HL-60/S4 treated with phorbol 12-myristate 13-acetate at 8.2 ng/mL for 4 days and 3 days (cell line): ENCODE data around the gene KMT2A.
"Not testable (repeated sequence)": the region's sequence is repeated elsewhere in the genome, so short reads cannot be mapped to it uniquely, and the experiment has no call there.

Experiments used
- in situ Hi-C: fragments of 300-500 bp; cut with MboI; formaldehyde crosslinking; loops from 2 replicates; pipeline ENCODE4 v1.15.0; 2022; ENCODE audit warnings: low sequenced_read_pairs

The KMT2A gene

DNA sequence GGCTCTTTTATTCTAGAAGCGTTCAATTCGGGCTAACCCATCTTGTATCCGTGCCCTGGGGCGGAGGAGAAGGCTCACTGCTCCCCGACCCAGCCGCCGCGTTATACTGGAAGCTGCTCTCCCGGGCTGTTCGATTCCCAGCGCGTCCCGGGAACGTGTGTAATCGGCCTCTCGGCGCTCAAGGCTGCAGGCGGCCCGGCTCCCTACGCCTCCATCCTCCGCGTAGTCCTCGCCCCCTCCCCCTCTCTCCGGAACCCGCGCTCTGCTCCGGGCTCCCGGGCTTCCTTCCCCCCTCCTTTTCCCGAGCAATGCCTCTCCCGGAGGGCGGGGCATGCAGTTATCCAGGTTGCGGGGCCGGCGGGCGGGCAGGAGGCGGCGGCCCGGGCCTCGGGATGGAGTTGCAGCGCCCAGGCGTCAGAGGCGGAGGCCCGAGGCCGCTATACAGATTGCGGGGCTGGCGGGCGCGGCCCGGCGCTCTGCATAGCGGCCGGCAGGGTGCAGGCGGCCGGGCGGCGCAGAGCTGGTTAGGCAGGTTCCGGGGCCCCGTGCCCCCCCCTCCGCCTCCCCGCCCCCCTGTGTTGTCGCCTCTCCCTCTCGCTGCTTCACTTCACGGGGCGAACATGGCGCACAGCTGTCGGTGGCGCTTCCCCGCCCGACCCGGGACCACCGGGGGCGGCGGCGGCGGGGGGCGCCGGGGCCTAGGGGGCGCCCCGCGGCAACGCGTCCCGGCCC is at the start of gene KMT2A:
TSS of gene KMT2A (plus strand) at position 600 of the 732 bp plus-strand sequence. CDS start at position 621, 21 bp downstream.
- in situ Hi-C loops: no loop called here

DNA sequence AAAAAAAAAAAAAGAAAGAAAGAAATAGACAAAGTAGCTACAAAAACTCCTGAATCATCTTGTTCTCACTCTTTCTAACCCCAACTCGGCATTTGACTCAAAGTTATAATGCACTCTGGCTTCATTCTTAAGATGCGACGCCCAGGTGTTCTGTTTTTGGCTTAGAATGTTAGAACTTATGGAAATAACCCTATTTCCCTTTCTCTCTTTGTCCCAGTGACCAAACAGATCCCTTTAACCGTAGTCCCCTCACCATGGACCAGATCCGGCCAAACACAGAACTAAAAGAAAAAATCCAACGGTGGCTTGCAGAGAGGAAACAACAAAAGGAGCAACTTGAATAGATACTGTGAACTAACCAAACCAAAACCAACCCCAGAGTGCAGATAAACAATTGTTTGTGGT is 40.2 kb upstream of the KMT2A start:
- in situ Hi-C loops: loop anchor here (10.0 kb wide), 1 partner anchor 99 kb away; no protein-coding TSS in a partner anchor

DNA sequence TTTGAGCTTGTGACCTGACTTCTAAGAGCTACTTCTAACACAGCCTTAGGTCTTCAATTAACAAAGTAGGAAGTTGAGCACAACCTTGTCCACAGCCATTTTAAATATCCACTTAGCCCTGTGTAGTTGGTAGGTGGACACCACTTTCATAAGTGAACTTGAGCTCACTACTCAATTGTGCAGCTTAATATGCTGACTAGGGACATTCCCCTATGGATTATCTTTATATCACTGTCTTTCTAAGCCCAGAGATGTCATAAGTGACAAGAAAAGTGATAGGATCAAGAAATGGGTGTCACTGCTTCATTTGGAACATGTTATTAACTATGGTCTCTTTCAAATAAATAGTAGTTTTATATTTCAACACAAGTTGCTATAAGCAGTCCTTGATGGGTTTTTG is 38.8 kb upstream of the KMT2A start:
- in situ Hi-C loops: loop anchor here (10.0 kb wide), 1 partner anchor 97 kb away; no protein-coding TSS in a partner anchor

DNA sequence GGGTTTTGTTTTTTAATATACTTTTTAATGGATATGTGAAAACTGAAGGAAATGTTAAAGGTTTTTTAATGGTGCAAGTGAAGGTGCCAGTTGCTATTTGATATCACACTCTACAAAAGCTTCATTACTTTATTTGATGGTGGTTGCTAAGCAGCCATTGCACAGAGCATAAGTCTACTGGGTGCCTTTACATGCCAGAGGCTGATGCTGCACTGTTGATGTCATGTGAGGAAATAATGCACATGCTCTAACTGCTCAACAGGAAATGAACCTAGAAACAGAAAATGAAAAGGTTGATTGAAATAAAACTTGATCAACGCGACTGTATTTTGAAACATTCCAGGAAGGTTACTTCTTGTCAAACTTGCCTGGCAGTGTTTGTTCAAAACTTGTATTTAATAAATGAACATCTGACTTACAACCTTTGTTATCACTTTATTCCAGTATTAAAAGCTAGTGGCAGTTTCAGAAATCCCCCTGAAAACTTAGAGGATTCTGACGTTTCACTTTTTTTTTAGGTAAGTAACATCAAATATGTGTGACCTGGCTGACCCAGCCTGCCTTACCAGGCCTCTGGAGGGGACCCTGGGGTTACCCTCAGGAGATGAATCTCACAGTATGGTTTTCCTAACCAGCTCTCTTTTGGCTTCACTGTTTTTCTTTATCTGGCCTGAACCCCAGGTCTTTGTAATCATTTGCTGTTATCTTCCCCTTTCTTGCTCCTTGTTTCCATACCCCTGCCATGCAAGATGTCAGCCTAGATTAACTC is 37.3 kb upstream of the KMT2A start:
- in situ Hi-C loops: loop anchor here (10.0 kb wide), 1 partner anchor 96 kb away; no protein-coding TSS in a partner anchor

DNA sequence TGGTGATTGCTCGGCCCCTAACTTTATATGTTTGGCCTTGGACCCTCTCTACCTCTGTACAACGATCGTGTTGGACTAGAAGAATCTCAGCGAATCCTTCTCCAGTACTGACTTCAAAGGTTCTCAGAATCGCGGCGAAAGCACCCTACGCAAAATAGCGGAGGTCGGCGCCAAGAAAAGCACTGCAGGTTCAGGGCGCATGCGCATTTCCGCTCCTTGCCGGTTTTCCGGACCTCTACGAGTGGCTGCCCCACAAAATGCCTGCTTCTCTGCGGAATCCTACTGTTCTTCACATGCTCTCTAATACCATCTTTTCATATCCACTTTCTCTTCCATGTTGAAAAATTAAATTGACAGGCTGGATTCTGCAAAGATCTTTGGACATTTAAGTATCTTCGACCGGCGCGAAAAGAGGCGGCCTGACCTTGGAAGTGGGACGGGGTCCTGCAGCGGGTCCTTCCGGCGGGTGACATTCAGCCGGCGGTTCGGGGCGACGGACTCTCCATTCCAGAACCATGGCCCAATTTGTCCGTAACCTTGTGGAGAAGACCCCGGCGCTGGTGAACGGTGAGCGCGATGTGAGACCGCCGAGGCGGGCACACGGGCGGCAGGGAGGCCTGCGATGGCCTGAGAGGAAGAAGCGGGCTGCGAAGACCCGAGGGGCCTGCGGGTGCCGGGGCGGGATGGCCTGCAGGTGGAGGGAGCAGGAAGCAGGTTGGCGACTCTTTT is 35.0 kb upstream of the KMT2A start, which contains the start of gene ATP5MG:
TSS of gene ATP5MG (plus strand) at position 456 of the 729 bp plus-strand sequence. CDS start at position 516, 60 bp downstream.
- in situ Hi-C loops: no loop called here

DNA sequence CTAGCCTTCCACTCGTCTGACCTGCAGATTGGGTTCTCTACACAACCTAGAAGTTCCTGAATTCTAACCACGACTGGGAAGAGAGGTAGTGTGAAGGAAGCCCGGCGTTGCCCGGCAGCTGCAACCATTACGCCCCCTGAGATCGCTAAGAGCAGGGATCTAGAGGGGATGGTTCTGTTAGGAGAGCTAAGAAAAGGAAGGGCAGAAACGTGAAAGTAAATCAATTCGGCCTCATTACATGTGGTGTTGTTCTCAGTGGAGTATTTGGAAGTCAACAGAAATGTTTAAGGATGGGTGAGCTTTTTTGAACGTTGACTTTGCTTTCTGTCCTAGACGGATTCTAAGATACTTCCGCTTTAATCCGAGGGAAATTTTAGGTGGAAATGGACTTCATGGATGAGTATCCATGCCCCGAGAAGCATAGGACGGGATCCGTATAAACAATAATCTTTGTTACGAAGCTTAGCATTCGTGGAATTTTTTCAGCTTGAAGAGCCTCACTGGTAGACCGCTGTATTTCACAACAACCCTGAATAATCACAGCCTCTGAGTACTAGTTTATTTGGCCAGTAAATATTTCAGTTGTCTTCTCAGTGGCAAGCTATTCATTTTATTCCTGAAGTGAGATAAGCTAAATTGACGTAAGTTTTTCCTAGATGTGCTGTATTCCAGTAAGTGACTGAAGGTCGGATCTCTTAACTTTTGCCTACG is 34.3 kb upstream of the KMT2A start:
- in situ Hi-C loops: no loop called here

DNA sequence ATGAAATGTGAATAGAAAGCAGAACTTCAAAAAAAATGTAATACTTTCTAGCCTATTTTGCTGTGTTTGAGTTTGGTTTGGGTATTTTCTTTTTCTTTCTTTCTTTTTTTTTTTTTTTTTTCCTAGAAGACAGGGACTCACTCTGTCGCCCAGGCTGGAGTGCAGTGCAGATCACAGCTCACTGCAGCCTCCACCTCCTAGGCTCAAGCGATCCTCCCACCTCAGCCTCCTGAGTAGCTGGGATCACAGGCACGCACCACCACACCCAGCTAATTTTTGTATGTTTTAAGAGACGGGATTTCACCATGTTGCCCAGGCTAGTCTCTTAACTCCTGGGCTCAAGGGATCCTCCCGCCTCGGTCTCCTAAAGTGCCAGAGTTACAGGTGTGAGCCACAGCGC is 33.7 kb upstream of the KMT2A start:
- in situ Hi-C loops: not testable (repeated sequence)

DNA sequence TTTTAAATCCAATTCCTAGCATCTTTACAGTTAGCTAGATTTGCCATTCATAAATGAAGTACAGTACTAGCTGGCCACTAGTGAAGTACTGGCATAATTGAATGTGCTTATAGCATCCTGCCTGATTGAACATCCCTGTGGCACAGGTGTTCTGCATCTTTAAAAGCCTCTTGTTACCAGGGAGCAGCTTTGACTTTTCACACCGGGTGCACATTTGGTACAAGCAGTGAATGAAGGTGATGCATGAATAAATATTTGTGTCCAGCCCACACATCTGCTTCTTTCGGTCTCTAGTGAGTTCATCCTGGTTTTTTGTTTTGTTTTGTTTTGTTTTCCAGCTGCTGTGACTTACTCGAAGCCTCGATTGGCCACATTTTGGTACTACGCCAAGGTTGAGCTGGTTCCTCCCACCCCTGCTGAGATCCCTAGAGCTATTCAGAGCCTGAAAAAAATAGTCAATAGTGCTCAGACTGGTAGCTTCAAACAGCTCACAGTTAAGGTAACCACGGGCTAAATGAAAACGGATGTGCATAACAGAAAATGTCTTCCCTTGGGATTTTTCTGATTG is 29.6 kb upstream of the KMT2A start:
- in situ Hi-C loops: no loop called here

DNA sequence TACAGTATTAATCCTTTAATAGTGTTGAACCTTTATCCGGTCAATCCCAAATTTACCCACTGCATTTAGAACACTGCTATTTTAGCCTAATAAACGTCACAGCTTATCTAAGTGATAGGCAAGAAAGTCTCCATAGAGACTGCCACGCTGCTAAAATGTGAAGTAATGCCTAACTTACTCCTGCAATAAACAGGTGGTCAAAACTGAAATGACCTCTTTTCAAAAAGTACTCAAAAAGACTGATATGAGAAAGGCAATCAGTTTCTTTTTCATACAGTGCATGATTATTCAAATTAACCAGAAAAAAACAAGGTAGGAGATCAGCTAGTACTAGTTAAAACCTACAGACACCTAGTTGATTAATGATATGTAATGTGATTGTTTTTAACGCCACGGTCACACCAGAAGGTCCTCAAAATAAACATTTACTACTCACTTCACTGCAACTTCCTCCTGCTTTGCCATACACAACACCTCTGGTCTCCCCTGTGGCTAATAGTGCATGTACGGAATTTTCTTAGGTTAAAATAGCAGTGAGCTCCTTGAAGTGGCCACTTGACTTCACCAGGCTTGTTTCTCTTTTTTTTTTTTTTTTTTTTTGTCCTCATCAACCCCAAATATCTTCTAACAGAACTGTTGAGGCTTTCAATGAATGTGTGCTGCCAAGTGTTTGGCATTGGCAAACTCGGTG is 26.1 kb upstream of the KMT2A start:
- in situ Hi-C loops: no loop called here

DNA sequence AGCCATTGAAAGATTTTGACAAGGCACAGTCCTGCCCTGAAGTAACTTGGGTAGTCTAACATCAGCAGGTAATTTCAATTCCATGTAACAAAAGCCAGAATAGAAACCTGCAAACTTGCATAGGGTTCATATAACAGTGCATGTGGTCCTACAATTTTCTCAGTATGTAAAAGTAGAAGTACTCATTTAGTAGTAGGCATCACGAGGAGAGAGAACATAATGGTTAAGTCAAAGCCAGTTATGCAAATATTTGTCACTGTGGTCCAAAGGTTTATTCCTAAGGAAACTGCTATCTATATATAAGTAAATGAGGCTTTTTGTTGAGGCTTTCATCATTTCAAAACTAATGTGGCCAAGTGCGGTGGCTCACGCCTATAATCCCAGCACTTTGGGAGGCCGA is 24.8 kb upstream of the KMT2A start:
- in situ Hi-C loops: no loop called here

DNA sequence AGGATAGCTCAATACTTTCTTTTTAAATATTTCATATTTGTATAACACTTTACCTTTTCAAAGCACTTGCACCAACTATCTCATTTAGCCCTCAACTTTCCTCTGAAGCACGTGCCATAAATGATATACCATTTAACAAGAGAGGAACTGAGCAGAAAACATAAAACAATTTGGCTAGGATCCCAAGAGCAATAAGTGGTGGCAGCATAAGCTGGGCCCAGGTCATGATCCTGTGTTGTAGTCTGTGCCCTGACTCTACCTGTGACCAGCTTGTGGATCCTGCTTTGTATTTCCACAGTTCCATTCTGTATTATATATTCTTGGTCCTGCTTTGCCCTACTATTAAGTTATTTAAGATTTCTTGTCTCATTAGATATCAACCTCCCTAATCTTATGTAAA is 23.4 kb upstream of the KMT2A start:
- in situ Hi-C loops: no loop called here

DNA sequence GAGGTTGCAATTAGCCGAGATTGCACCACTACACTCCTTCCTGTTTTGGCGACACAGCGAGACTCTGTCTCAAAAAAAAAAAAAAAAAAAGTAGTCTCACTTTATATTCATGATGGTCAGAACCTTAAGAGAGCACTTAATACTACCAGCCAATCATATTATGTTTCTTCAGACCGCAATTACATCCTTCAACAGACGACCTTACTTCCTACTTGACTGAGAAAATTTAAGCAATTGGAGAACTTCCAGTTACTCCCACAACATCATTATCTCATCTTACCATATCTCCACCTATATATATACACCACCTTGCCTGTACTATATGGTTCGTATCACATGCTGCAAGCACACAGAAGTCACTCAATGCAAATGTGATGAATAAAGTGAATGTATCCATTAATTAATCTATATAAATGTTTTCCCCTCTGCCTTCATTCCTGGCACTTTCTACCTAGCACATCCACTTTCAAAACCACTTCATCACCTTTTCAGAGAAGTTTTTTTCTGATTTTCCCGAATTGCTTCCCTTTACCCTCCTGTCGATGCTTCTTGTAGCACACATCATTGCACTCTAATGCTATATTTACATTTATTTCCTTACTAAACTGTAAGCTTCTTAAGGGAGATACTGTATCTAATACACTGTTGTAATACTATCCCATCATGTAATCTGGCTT is 21.1 kb upstream of the KMT2A start:
- in situ Hi-C loops: no loop called here

DNA sequence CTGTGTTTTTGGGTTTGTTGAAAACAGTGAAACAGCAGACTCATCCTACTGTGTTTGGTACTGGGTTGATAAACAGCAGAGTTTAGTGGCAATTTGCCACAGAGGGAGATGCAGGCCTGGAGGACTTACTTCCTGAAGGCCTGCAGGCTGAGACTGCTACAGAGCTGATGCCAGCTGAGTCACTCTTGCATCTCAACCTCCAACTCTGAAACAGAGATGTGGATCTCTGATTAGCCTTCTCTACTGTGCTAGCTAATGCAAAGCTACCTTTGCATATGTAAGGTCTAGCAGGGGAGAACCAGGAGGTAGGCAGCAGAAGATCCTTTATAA is 20.6 kb upstream of the KMT2A start:
- in situ Hi-C loops: no loop called here

DNA sequence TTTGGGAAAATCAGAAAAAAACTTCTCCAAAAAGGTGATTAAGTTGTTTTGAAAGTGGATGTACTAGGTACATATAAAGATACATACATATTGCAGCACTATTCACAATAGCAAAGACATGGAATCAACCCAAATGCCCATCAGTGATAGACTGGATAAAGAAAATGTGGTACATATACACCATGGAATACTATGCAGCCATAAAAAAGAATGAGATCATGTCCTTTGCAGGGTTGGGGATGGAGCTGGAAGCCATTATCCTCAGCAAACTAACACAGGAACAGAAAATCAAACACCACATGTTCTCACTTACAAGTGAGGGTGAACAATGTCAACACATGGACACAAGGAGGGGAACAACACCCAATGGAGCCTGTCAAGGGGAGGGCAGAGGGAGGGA is 19.4 kb upstream of the KMT2A start:
- in situ Hi-C loops: not testable (repeated sequence)

DNA sequence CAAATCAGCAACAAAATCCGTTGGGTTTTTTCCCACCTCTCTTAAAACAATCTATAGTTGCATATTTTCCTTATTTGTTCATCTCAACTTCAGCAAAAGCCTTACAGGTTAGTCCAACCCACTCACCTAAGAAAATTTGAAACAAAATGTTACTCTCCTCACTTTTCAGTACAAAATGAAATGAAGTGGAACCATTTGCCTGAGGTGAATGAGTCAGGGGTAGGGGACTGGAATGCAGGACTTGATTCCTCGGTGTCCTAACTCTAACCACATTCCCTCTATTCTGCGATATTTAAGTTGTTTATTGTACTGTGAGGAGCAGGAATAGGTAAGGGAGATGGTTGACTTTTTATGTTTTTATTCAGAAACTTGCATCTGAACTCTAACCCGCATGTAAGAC is 18.5 kb upstream of the KMT2A start:
- in situ Hi-C loops: no loop called here

DNA sequence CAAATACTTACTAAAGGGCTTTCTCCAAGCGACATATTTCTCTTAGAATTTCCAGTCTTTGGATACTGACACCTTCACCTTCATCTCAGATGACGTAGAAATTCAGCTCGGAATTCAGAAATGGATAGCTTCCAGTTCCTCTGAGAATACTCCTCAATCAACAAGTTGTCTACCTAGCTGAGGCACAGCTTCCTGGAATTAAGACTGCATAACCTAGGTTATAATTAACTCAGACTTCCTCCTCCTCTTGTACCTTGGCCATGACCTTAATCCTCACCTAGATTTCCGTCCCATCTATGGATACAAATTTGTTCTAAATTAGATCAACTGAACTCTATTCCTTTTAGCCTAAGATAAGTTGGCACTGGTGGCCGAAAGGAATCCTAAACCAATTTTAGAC is 17.5 kb upstream of the KMT2A start:
- in situ Hi-C loops: no loop called here

DNA sequence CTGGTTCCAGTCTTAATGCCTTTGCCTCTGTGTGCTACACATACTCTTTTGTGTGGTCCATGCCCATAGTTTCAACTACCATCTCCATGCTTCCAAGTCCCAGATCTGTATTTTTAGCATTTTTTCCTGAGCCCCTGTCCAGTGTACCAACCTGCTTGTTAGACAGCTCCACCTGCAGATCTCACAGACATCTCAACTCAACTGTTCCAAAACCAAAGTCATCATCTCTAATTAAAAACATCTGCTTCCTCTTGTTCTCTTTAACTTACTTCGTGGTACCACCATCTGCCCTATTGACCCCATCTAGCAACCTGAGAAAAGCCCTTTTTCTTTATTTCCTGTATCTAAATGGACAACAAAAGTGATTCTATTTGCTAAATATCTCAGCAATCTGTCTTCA is 8.6 kb upstream of the KMT2A start:
- in situ Hi-C loops: no loop called here

DNA sequence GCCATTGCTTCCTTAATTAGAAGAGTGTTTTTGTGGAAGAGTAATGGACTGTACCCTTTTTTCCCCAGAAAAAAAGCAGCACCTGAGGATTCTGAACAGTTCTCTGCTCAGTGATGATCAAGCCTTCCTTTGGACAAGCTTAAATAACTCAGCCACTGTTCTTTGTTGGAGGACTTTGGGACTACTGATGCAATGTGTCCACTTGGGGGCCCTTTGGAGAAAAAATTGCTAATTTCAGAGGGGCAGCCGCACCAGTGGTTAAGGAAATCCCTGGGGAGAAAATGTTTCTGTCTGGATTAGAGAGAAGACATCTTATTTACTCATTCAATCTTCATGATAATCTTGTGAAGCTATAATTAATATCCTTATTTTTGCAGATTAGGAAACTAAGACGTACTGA is 5.3 kb upstream of the KMT2A start:
- in situ Hi-C loops: no loop called here

DNA sequence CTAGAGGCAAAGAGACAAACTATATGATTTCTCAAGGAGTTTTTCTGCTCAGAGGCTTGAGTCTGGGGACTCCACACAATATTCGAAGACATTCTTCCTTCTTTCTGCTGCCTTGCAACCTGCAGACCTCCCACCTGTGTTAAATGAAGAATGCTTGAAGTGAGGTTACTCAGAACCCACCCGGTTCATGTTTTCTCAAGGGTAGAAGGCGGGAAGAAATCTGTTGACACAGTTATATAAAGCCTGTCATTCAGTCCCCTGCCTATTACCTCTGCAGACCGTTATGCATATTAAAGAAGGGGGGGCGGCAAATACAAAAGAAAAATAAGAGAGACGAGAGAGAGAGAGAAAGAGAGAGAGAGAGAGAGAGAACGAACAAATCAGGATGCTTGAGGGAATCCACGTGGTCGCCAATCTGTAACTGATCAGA is 2.2 kb upstream of the KMT2A start:
- in situ Hi-C loops: no loop called here
